Calu3 (cell line): ENCODE measurements around the gene DNAAF8. TPM values are rescaled to one million over a fixed set of nuclear protein-coding genes. Genes with fewer than 3 reads are reported as not detected.

Experiments
- BruUV-seq: library from RNA; stranded (reverse); fragments of 400-500 nt; replicated peaks from 2 replicates; lab custom pipeline; 2021; lab: Mats Ljungman, UMichigan
- CTCF ChIA-PET: fragments of 300-600 bp; sonication (Branson Sonifier 250); formaldehyde crosslinking; loops from one replicate; lab custom pipeline; 2022; ENCODE audit warnings: antibody characterized with exemption; lab: Charles Lee
- DNase-seq: peaks from one replicate; pipeline ENCODE4 v3.0.0; 2022
- H3K27ac Mint-ChIP-seq: one replicate; pipeline ENCODE4 v1.8.0; 2022; ENCODE audit warnings: mixed read lengths; ENCODE audit not compliant: unreplicated experiment
- H3K27me3 Mint-ChIP-seq: one replicate; pipeline ENCODE4 v1.8.0; 2022; ENCODE audit warnings: mixed read lengths; ENCODE audit not compliant: unreplicated experiment
- H3K36me3 Mint-ChIP-seq: one replicate; pipeline ENCODE4 v1.8.0; 2022; ENCODE audit warnings: mild to moderate bottlenecking, moderate library complexity, mixed read lengths; ENCODE audit not compliant: insufficient read depth, unreplicated experiment
- H3K4me1 Mint-ChIP-seq: one replicate; pipeline ENCODE4 v1.8.0; 2022; ENCODE audit warnings: mild to moderate bottlenecking, low read depth, mixed read lengths; ENCODE audit not compliant: unreplicated experiment
- H3K4me3 Mint-ChIP-seq: one replicate; pipeline ENCODE4 v1.8.0; 2022; ENCODE audit warnings: mild to moderate bottlenecking, low read depth, moderate library complexity, mixed read lengths; ENCODE audit not compliant: unreplicated experiment
- H3K9me3 Mint-ChIP-seq: one replicate; pipeline ENCODE4 v1.8.0; 2022; ENCODE audit warnings: low read depth, mixed read lengths; ENCODE audit not compliant: unreplicated experiment
- intact Hi-C: fragments of 100-400 bp; cut with micrococcal nuclease; formaldehyde crosslinking; loops from one replicate; pipeline ENCODE4 v1.10.0; 2022; ENCODE audit not compliant: unreplicated experiment
- total RNA-seq: library from RNA; stranded (reverse); gene quantifications from 2 replicates; pipeline ENCODE4 v1.2.3, GENCODE V29; 2022
- TF ChIP-seq, protein P1 (sequence below): fragments of 200-600 bp; IDR thresholded peaks from one replicate; pipeline ENCODE4 v1.8.0; 2022; ENCODE audit warnings: antibody characterized with exemption; ENCODE audit not compliant: unreplicated experiment

DNAAF8 gene
- total RNA-seq, 1 experiment from 2014 or later: 1.8 TPM

GRCh38 chr16:4686497-4687210 is 47.7 kb upstream of the DNAAF8 start:
- Mint-ChIP-seq H3K4me1 (peaks cover 7% of the 10 kb centered on the region), H3K9me3 (no peaks in the 10 kb centered on the region), H3K27me3 (no peaks in the 10 kb centered on the region), H3K4me3 (no peak overlapping the region), H3K27ac (no peak overlapping the region), H3K36me3 (peaks cover 70% of the 10 kb centered on the region)
- intact Hi-C loops: no loop called here
- TF ChIP-seq, protein P1, sequence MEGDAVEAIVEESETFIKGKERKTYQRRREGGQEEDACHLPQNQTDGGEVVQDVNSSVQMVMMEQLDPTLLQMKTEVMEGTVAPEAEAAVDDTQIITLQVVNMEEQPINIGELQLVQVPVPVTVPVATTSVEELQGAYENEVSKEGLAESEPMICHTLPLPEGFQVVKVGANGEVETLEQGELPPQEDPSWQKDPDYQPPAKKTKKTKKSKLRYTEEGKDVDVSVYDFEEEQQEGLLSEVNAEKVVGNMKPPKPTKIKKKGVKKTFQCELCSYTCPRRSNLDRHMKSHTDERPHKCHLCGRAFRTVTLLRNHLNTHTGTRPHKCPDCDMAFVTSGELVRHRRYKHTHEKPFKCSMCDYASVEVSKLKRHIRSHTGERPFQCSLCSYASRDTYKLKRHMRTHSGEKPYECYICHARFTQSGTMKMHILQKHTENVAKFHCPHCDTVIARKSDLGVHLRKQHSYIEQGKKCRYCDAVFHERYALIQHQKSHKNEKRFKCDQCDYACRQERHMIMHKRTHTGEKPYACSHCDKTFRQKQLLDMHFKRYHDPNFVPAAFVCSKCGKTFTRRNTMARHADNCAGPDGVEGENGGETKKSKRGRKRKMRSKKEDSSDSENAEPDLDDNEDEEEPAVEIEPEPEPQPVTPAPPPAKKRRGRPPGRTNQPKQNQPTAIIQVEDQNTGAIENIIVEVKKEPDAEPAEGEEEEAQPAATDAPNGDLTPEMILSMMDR: no peak
- CTCF ChIA-PET: no interaction called here
- no peak for DNase-seq
- BruUV-seq: no TSS peak

DNA sequence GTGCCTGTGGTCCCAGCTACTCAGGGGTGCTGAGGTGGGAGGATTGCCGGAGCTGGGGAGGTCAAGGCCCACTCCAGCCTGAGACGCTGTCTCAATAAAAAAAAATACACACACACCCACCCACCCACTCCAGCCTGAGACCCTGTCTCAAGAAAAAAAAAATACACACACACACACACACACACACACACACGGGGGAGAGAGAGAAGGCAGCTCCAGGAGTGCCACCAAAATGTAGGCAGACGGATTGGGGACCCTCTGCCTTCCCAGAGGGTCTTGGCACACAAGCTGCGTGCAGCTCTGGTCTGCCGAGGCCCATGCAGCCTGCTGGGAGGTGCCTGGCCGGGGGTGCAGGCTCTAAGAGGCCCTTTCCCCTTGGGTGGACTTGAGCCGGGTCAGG is 46.9 kb upstream of the DNAAF8 start:
- no peak for DNase-seq
- Mint-ChIP-seq H3K4me3 (no peak overlapping the region), H3K9me3 (no peaks in the 10 kb centered on the region), H3K4me1 (peaks cover 8% of the 10 kb centered on the region), H3K27me3 (no peaks in the 10 kb centered on the region), H3K36me3 (peaks cover 71% of the 10 kb centered on the region), H3K27ac (no peak overlapping the region)
- TF ChIP-seq, protein P1: no peak
- BruUV-seq: no TSS peak
- CTCF ChIA-PET: interaction anchor here (0.6 kb wide), 1 partner anchor 71 kb away, joined by 3 read pairs; no protein-coding TSS in a partner anchor
- intact Hi-C loops: no loop called here

GRCh38 chr16:4687946-4688673 is 46.2 kb upstream of the DNAAF8 start:
- no TSS peak for BruUV-seq
- Mint-ChIP-seq H3K36me3 (peaks cover 72% of the 10 kb centered on the region), H3K27ac (no peak overlapping the region), H3K4me1 (peaks cover 8% of the 10 kb centered on the region), H3K9me3 (no peaks in the 10 kb centered on the region), H3K27me3 (no peaks in the 10 kb centered on the region), H3K4me3 (no peak overlapping the region)
- DNase-seq: no peak
- intact Hi-C loops: no loop called here
- CTCF ChIA-PET: interaction anchor here (0.6 kb wide), 1 partner anchor 71 kb away, joined by 3 read pairs; no protein-coding TSS in a partner anchor
- TF ChIP-seq, protein P1: no peak

- Mint-ChIP-seq H3K4me1 (peaks cover 8% of the 10 kb centered on the region), H3K27ac (no peak overlapping the region), H3K36me3 (peaks cover 75% of the 10 kb centered on the region), H3K9me3 (no peaks in the 10 kb centered on the region), H3K27me3 (no peaks in the 10 kb centered on the region), H3K4me3 (no peak overlapping the region)
- DNase-seq: no peak
- no TSS peak for BruUV-seq
- CTCF ChIA-PET: no interaction called here
- intact Hi-C loops: no loop called here
- TF ChIP-seq, protein P1: no peak
Observed at GRCh38 chr16:4688674-4689045, 45.7 kb upstream of the DNAAF8 start.
